NK-92 treated with Interleukin-12 subunit alpha and Interleukin-12 subunit beta, amount 100 ng/mL, for 24 hours (cell line): ENCODE data around the gene EN1.

Experiments
- DNase-seq: peaks from one replicate; lab custom pipeline; 2025; lab: John Stamatoyannopoulos, UW

EN1 gene

DNA sequence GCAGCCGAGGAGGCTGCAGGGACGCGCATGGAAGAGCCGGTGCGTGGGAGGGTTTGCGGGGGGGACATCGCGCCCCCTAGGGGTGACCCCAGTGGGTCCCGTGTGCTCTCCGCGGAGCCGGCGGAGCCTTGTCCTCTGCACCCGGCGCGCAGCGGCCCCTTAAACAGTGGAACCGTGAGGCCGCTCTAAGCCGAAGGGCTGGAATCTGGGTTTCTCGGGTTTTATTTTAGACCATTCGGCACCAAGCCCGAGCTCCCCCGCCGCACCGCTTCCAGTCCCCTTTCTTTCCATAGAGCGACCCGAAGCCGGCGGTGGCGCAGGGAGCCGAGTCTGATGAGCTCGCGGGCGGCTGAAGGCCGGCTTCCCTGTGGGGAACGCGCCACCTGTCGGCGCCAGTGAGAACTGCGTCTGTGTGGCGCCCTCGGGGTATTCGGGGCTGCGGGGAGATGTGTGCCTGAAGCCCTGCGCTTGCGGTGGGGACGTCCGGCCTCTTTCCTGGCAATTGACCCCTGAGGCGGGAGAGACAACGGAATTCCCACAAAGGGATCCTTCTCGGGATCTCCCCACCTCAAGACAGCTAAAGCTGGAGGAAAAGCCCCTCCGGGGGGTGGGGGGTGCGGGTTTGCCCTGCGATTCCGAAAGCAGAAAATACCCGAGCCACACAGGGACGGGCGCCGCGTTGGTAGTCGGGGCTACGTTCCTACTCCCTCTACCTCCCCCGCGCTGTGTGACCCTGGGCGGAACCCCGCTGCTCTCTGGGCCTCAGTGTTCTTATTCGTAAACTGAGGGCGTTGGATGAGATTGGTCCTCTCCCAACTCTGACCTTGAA is 8.2 kb upstream of the EN1 start:
- no peak for DNase-seq

DNA sequence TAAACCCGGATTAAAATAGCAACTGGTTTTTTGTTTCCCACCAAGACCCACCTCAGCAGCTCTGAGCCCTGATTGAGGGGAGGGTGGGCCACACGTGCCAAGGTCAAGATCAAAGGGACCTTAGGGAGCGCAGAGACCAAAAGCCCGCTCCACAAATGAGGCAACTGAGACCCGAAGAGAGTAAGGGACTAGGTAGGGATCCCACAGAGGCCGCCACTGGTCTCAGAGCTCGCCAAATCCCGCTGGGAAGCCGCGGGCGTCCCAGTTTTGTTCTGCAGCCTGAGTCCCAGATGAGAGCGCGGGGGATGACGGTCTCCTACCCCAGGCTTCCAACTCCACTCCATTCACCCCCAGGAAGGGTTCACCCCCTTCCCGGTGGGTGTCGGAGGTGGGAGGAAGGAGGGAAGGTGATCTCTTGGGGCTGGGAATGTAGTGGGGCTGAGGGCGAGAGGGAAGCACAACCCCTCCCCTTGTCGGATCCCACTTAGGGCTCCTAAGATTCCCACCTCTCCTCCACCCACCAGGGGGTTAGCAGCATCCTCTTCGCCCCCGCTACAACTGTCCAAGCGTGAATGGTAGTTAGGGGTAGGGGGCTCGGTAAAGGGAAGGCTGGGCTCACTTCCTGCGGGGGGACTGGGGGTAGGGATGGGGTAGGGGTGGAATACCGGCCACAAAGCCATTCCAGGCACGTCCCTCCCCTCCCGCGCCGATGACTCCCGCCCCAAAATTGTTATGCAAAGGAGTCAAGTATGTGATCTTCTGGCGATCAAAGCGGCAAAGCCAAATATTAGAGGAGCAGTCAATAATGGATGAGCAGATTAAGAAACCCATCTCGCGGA is 7.3 kb upstream of the EN1 start:
- no peak for DNase-seq

GRCh38 chr2:118853651-118854291 is 6.3 kb upstream of the EN1 start:
- DNase-seq: no peak

GRCh38 chr2:118853129-118853640 is 5.7 kb upstream of the EN1 start:
- no peak for DNase-seq

DNA sequence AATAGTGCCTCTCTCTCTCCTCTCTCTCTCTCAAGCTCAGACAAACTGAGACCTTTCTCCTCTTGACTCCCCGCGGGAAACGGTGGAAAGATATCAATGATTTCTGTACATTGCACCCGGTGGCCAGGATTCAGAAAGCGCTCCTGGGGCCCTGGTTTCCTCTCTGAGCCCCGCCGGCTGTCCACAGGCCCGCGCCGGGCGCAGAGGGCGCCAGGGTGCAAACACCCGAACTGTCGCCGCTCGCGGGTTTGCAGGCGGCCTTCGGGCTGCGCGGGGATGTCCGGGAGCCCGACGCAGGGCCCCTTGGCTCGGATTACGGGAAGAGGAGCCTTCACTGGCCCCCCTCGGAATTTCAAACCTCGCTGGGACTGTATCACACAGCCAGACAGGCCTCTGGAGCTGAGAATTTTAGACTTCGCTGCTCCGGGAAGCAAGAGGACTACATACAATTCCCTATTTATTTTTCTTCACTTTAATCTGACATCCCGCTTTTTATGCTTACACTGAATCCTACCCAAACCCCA is 5.2 kb upstream of the EN1 start:
- DNase-seq: no peak

- DNase-seq: no peak
These were observed 4.2 kb upstream of the EN1 start for GRCh38 chr2:118851650-118852049.

- DNase-seq: no peak
These were observed 3.5 kb upstream of the EN1 start for GRCh38 chr2:118850901-118851415.

- DNase-seq: no peak
These were observed 2.9 kb upstream of the EN1 start for GRCh38 chr2:118850168-118850900.

DNA sequence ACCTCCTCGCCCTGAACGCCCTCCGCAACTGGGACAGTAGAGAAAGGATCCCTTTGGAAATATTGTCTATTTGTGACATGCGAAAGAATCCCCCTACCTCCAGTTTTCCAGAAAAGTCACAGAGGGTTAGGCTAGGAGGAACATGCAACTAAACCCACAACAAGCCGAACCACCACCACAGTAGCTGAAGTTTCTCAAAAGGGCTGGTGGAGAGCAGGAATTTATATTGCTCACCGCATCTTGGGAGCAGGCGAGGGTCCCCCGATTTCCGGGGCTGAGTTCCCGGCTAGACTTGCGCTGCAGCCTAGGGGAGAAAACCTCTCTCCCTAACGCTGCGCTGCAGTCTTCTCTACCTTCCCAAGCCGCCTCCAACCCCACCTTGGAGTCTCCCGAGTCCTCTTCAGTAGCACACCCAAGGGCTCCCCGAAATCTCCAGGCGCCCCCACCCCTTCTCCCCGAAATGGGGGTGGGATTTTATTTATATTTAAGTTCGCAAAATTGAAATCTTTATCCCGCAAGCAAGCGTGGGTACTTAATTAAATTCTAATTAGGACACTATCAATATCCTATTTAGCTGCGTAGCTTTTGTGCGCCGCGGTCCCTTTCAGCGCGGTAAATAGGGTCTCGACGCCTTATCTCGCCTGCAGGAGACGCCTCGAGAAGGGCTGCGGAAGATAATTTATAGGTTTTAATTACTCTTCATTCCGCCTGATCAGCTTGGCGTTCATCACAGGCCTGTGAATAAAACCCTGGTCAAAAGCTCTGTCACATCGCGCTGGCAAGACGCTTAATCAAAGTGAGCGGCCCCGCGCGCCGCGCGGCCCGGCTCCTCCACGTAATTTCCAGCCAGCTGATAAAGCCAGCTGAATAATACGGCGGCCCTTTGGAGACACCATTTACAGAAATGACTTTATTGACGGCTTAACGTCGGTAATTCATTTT is 2.0 kb upstream of the EN1 start:
- no peak for DNase-seq

DNA sequence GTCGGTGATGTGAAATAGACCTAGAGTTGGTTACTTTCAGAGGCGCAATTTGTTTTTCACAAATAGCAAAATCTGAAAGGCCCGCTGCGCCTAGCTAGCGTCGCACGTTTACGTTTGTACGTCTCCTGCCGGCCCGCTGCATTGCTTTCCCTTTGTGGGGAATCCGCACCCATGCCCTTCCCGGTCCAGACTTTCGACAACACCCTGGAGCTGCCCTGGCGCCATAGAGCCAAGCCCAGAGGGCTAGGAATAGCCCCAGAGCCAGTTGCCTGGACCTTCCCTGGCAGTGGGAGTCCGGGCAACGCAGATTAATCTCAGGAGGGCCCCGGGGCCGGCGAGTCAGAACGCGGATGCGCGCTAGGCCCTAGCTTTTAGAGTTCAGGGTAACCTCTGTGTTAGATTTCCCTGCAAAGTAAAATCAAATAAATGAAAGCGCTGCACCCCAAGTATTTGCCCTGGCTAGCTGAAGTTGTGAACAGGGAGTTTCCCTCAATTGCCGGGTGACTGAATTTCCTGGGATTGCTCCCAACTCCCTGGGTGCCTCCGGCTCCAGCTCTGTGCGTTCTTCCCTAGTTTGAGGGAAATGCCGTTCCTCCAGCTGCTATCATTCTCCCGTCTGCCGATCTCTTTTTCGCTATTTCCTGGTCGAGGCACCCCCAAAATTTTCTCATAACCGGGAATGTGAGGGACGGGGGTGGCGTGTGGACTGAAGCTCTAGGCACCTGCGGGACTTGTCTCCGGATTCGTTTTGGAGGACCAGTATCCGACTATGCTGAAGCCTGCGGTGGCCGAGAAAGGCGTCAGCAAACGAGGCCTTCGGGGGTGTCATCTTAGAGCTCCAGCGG is 1.2 kb upstream of the EN1 start:
- DNase-seq: no peak

GRCh38 chr2:118847762-118848172 is 319 bp upstream of the EN1 start:
- DNase-seq: no peak

DNA sequence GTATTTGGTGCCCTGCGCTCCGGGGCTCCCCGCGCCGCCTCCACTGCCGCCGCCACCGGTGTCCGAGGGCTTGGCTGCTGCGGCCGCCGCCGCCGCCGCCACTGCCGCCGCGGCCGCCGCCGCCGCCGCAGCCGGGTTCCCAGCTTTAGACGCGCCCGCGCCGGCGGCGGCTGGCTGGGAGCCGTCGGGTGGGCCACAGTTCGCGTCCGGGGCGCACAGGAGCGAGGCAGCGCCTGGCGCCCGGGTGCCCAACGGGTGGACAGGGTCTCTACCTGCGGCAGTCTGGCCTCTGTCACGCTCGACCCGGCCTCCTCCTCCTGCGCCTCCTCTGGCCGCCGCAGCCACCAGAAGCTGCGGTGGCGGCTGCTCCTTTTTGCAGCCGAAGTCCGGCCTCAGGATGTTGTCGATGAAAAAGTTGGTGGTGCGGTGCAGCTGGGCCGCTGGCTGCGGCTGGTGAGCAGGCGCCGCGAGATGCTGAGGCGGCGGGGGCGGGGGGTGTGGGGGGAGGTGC is 951 bp downstream of the EN1 start:
- DNase-seq: no peak

- DNase-seq: no peak
These were observed 1.7 kb downstream of the EN1 start for GRCh38 chr2:118845522-118846441.

DNA sequence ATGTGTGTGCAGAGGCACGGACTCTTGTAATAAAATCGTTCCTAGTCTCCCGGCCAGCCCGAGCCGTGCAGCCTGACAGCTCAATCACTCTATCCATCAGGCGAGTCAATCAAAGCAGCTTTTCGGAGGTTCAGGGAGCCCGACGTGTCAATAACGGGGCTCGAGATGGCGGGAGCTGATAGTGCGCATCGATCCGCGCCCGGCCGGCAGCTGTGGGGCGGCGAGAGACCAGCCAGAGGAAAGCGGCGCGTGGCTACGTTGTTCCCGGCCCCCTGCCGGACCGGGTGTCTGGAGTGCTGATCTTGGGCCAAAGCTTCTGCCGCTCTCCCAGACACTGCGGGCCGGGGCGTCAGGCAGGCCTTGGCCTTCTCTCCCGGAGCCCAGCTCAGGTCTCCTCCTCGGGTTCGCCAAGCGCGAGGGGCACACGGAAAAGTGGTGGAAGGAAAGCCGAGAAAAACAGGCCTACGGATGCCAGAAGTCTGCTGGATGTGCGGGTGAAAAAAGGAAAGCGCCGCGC is 2.4 kb downstream of the EN1 start:
- DNase-seq: no peak

DNA sequence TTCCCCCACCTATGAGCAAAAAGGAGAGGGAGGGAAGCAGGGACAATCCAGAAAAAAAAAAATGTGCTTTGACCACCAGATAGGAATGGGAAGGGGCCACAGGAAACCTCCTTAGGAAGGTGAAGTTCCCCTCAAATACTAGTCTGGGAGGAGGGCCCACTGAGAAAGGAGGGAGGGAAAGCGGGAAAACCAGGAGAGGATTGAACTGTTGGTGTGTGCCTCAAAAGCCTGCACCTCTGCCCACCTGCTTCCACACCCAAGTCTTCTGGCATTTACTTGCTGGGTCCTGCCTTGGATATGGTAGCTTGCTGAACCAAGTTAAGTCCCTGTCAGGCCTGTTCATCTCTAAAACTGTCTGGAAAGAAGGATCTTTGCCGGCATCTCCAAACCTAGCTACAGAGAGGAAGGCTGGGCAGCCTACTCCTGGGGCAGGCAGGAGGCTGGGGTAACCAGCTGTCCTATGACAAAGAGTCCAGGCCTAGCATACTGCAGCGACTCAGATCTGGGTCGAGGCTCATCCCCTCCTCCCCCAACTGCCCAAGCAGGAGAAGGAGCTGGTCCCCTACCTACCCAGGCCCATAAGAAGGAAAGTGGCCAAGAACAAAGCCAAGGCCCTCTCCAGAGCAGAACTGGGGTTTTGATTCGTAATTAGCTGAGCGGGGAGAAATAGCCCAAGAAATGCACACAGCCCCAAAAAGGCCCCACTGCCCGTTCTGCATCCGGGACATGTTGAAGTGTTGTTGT is 3.0 kb downstream of the EN1 start:
- DNase-seq: no peak

GRCh38 chr2:118843483-118844132 is 3.8 kb downstream of the EN1 start:
- DNase-seq: no peak
